Measurements from ENCODE around the gene DCUN1D2.
"Not testable (repeated sequence)": the region's sequence is repeated elsewhere in the genome, so short reads cannot be mapped to it uniquely, and the experiment has no call there.

DCUN1D2 gene

DNA sequence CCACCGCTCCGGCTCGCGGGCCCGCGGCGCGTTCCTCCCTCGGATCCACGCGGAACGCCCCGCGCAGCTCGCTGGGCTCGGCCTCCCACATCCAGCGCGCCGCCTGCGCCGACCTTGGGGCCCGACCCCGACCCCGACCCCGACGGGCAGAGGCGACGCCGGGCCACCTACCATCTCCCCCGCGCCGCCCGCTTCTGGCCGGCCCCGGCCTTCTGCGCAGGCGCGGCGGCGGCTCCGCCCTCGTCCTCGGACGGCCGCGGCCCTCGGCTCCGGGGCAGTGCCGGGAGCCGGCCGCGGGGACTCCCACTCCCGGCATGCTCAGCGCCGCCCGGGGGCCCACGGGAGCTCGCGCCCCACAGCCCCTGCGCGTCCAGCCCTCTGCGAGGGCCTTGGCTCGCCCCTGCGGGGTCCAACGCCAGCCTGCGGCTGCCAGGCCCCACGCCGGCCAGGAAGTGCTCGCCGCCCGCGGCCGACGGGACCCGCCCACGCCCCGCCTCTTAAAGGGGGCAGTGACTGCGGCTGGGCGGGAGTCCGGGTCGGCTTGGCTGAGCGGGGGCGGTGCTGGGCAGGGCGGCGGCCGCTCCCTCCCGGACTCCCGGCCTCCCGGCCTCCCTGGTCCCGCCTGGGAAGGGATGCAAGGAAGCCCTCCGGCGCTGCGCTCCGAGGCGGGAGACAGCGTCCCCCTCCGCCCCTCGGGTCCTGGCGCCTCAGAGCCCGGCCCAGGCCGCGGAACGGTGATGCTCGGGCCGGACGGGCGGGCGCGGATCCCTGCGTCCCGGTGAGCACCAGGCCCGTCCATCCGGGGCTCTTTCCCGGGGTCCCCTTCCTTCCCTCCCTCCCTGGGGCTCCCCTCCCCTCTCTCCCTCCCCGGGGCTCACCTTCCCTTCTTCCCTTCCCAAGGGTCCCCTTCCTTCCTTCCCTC, at the start of gene DCUN1D2:
Gene DCUN1D2 (minus strand): TSS at position 216 of the 922 bp plus-strand sequence. CDS start 42 bp downstream, at position 174.
- peak; percentile 60 for DNase-seq

DNA sequence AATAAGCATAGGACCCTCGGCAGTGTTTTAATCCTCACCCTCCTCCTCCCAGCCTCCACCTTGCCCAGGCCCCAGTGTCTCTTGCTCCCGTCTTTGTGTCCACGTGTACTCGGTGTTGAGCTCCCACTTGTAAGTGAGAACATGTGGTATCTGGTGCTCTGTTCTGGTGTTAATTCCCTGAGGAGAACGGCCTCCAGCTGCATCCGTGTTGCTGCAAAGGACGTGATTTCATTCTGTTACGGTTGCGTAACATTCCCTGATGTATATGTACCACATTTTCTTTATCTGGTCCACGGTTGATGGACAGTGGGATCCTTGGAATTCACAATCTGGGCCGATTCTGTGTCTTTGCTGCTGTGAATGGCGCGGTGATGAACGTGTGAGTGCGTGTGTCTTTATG, 49.3 kb upstream of the DCUN1D2 start:
- DNase-seq: no peak

DNA sequence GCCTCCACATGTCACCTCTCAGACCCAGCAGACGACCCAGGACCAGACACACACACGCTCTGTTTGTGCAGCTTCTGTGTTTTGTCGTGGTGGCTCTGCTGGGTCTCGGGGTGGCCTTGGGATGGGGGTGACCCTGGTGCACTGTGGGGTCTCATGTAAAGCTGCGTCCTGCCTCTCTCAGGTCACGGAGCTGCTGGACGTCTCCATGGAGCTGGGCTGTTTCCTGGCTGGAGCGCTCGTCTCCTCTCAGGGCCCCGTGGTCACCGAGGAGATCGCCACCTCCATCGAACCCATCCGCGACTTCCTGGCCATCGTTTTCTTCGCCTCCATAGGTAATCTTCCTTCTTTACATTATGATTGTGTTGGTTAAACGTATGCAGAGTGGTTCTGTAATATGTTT, 48.7 kb upstream of the DCUN1D2 start:
- no peak for DNase-seq

DNA sequence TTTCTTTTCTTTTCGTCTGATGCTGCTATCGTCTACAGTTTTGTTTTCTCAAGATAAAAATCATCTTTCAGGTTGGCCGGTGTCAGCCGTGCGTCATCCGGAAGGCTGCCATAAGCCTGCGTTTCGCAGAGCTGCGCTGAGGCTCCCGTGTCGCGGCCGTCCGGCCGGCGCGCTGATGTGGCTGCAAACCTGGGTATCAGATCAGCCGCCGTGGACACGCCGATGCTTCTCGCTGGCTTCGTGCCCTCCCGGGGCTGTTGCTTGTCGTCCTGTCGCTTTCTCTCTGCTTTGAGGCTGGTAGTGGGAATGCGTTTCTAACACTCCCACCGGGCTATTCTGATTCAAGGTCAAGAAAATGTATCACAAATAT, 48.2 kb upstream of the DCUN1D2 start:
- DNase-seq: no peak

DNA sequence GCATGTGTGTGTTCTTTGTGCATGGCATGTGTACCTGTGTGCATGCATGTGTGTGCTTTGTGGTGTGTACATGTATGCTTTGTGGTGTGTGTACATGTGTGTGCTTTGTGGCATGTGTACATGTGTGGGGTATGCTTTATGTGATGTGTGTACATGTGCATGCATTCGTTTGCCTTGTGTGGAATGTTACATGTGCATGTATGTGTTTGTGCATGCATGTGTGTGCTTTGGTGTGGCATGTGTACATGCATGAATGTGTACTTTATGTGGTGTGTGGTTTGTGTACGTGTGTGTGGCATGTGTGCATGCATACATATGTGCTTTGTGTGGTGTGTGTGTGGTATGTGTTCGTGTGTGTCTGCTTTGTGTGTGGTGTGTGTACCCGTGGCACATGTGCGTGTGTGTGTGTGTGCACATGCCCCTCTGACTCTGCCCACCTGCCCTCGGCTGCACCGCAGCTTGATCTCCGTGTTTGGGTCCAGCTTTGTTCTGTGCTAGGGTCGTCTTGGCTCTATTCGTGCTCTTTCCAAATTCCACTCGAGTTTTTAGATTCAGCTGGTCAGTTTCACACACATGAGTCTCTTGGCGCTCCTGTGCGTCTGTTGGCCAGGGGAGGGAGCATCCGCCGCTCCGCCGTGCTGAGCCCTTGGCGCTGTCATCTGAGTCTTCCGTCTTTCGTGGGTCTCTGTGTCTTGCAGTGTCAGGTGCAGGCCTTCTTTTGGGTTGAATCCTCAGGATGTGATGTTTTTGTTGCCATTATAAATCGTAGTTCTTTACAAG, 47.6 kb upstream of the DCUN1D2 start:
- no peak for DNase-seq

DNA sequence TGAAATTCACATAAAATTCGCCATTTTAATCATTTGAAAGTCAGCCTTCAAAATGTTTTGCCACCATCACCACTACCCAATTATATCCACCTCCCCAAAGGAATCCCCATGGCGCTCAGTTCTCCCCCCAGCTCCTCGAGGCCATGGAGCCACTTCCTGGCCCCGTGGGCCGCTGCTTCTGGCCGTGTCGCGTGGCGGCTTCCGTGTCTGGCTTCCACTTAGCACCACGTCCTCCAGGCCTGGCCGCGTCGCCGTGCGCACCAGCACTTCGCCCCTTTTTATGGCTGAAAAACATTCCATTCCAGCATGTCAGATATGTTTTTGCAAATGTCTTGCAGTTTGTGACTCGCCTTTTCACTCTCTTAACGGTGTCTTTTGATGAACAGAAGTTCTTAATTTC, 46.7 kb upstream of the DCUN1D2 start:
- DNase-seq: no peak

DNA sequence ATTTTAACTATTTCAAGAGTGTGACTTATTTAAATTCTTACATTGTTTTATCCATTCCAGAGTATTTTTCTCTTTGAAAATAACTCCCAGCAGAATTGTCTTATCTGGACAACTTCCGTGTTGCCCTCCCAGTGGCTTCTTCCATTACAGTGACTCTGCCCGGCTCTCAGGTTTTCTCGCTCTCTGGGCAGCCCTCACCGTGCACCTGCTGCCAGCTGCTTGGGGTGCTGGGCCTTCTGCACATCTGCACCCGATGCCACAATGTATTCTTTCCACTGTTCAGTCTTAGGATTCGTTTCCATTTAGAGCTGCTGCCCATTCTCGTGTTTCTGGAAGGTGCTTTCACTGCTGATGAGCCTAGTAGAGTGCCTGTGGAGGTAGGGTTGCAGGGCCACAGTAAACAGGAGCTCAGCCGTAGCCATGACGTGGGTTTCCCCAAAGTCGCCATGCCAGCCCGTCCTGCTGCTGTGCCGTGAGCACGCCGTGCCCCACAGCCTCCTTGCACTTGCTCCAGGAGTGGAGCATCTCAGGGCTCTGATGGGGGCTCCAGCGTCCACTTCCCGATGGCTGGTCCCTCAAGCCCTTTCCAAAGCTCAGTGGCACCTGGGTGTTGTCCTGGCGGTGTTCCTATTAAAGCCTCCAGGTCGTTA, 46.1 kb upstream of the DCUN1D2 start:
- DNase-seq: no peak

DNA sequence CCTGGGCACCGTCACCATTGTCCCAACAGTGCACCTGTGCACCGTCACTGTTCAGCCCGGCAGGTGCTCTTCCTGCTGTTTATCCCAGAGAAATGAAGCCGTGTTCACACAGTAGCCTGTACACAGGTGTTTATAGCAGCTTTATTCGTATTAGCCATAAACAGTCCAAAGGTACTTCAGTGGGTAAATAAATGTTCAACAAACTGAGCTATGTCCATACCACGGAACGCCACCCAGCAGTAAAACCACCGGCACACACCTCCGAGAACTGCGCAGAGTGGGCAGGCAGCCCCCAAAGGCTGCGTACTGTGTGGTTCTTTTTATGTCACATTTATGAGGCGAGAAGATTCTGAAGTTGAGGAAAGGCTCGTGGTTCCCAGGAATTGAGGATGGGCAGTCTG, 44.9 kb upstream of the DCUN1D2 start:
- no peak for DNase-seq

DNA sequence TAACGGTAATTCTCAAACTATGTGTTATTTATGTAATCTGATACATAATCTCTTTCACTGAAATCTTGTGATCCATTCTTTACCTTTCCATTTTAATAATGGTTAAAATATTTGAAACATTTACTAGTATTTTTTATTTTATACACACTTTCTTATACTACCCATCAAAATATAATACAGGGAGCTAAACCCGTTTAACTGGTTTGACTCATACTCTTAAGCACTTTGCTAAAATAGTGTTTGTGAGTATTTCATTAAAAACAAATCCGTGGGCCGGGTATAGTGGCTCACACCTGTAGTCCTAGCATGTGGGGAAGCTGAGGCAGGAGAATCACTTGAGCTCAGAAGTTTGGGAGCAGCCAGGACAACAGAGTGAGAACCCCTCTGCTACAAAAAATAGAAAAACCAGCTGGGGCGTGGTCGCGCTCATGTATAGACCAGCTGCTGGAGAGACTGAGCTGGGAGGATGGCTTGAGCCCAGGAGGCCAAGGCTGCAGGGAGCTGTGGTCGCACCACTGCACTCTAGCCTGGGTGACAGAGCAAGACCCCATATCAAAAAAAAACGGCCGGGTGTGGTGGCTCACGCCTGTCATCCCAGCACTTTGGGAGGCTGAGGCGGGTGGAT, 43.8 kb upstream of the DCUN1D2 start:
- no peak for DNase-seq

DNA sequence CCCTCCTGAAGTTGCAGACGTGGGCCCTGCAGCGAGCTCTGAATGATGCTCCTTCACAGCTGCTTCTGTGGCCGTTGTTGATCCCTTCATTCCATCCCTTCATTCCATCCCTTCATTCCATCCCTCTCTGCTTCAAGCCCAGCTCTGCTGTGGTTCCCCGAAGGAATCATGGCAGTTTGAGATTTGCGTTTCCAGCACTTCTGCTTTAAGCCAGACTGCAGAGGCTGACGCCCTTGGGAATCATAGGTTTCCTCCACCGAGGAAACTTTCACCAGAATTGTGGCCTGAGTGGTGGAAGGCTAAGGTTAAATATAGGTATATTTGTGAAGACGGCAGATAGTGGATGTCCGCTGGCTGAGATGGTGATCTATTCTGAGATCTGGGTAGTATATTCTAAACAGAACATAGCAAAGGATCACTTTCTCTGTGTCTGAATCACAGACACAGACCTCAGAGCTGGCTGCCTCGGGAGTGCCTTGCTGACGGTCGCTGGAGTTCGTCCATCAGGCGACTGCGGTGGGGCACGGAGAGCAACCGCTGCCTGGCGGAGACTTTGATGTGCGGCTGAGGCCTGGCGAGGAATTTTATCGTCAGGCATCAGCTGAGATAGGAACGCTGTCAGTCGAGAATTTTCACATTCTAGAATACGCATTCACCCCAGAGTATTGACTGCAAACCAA, 42.8 kb upstream of the DCUN1D2 start:
- no peak for DNase-seq

DNA sequence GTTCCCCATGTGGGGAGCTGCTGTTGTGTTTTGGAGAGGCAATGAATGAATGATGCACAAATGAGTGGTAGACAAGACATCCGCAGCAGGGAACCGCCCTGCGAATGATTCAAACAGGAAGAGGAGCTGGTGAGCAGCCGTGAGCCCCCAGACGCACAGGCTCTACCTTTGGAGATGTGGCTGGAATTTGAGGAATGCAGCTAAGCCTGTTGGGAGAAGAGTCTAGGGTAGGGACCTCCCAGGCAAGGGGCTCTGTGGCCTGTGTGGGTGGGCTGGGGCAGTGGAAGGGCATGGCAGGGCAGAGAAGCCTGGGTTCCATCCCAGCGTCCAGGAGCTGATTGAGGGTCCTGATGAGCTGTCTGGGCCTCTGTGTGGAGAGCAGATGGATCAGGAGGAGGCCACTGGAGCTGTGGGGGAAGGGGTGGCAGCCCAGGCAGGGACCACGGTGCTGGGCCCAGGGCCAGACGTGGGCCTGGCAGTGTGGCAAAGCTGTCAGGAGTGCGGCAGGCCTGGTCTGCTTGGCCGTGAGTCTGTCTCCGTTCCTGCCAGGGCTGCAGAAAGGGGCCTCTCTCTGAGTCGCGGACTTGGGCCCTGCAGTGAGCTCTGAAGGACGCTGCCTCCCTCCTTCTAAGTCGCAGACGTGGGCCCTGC, 41.8 kb upstream of the DCUN1D2 start:
- no peak for DNase-seq

DNA sequence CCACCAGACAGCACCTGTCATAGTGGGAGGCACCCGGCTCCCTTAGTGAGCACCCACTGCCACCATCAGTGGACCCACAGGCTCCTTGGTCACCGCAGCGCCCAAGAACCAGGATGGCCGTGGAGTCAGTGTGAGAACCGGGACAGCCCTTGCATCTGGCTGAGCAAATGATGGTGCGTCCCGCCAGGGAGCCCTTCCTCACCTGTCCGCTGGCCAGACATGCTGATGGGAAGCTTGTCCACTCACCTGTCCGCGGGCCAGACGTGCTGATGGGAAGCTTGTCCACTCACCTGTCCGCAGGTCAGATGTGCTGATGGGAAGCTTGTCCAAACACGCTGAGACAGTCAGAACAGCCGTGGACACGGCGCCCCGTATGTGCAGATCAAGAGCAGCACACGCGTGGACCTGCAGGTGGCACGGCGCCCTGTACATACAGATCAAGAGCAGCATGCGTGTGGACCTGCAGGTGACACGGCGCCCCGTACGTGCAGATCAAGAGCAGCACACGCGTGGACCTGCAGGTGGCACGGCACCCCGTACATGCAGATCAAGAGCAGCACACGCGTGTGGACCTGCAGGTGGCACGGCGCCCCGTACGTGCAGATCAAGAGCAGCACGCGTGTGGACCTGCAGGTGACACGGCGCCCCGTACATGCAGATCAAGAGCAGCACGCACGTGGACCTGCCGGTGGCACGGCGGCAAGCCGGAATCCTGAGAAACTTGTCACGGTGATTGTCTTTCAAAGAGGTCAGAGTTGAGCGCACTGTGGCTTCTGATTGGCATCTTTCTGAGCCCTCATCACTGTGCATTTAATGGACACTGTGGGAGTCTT, 40.7 kb upstream of the DCUN1D2 start:
- DNase-seq: no peak

DNA sequence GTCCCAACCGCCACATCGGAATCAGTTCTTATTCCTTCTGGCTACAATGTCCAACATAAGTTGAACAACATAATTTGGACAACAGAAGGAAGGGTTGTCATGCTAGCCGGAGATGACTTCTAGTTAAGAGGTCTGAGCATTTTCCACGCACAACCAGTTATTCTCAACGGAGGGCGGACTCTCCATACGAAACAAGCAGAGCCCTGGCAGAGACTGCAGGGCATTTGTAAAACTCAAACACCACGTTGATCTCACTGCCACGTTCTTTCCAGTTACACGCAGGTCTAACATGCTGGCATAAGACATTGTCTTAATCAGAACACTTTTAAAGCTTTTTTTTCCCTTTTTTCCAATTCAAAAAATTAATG, 38.3 kb upstream of the DCUN1D2 start:
- no peak for DNase-seq

DNA sequence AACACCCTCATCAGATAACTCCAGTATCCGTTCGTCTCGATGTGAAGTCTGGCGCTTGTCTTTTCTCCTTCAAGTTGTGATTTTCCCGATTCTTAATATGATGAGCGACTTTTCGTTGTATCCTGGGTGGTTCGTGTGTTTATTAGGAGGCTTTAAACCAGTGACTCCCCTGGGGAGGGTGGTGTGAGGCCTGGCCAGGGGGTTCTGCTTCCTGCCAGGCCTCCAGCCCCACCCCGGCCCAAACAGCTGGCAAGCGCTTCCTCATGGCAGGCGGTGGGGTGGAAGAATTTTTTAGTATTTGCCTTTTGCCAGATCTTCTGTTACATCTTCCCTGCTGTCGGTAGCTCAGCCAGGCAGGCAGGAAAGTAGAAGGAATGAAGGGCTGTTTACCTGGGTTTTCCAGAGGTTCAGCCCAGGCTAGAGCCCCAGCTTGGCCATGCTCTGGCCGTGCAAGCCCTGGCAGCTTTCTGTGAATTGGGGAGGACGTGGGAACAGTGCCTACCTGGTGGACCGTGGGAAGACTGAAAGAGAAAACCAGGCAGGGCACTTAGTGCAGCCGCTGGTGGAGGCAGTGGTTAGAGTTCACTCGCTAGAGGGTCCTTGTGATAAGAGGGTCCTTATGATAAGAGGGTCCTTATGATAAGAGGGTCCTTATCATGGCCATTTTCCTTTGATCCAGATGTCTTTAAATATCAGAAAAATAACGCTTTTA, 37.7 kb upstream of the DCUN1D2 start:
- no peak for DNase-seq

DNA sequence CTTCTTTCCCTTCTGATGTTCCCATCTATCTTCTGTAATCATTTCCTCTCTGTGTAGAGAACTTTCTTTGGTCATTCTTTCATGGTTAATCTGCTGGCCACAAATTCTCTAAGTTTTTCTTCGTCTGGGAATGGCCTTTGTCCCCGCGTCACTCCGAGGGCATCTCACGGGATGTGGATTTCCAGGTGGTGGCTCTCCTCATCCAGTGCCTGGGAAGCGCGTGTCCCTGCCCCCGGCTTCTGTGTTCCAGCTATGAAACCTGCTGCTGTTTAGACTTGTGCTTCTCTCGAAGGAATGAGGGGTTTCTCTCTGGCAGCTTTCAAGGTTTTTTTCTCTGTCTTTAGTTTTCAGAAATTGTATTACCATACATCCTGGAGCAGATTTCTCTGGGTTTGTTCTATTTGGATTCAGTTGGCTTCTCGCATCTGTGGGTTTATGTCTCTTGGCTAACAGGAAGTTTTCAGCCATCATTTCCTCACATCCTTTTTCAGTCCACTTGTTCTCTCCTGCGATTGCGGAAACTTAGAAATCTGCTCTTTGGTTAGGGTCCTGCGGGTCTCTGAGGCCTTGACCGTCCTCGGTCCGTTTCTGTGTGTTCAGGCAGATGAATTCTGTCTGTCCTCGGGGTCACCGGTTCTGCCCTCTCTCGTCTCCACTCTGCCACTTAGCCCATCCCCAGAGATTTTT, 36.9 kb upstream of the DCUN1D2 start:
- DNase-seq: no peak

DNA sequence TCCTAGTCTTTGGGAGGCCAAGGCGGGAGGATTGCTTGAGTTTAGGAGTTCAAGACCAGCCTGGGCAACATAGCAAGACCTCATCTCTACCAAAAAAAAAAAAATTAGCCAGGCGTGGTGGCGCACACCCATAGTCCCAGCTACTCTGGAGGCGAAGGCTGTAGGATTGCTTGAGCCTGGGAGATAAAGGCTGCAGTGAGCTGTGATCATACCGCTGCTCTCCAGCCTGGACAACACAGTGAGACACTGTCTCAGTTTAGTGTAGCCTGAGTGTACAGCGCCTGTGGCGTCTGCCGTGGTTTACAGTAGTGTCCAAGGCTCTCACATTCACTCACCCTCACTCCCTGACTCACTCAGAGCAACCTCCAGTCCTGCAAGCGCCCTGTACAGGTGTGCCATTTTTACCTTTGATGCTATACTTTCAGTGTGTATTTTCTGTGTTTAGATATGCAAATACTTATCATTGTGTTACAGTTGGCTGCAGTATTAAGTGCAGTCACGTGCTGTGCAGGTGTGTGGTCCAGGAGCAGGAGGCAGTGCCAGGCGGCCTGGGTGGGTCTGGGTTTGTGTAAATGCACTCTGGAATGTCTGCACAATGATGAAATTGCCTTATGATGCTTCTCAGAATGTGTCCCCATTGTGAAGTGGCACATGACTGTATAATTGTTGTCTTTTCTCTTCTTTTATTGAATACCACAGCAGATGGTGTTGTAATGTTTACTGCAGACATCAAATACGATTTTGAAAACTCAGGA, 36.1 kb upstream of the DCUN1D2 start:
- DNase-seq: no peak

DNA sequence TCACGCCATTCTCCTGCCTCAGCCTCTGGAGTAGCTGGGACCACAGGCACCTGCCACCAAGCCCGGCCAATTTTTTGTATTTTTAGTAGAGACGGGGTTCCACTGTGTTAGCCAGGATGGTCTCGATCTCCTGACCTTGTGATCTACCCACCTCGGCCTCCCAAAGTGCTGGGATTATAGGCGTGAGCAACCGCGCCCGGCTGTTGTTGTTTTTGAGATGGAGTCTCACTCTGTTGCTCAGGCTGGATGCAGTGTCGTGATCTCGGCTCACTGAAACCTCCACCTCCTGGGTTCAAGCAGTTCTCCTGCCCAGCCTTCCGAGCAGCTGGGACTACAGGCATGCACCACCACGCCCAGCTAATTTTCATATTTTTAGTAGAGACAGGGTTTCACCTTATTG, 31.9 kb upstream of the DCUN1D2 start:
- not testable (repeated sequence) for DNase-seq

DNA sequence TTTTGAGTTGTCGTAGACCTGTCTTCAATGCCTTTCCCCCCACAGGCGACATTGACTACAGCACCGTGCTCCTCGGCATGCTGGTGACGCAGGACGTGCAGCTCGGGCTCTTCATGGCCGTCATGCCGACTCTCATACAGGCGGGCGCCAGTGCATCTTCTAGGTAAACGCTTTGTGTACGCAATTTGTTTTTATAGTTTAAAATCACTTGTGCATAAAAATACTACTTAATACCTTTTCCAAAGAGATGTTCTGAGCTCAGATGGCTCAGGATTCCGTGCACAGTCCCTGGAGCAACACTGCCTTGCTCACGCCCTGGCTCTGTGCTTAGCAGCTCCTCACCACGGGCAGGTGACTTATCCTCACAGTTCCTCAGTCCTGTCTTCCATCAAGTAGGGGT, 30.1 kb upstream of the DCUN1D2 start:
- no peak for DNase-seq

DNA sequence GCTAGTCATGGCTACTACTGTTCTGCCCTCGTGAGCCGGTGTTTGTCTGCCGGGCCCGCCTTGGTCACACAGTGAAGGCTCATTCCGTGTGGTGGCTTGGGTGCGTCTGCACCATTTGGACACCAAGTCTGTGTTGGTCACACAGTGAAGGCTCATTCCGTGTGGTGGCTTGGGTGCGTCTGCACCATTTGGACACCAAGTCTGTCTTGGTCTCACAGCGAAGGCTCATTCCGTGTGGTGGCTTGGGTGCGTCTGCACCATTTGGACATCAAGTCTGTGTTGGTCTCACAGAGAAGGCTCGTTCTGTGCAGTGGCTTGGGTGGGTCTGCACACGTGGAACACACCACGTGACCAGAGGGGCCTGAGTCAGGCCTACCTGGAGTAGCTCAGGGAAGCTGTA, 29.0 kb upstream of the DCUN1D2 start:
- no peak for DNase-seq

All from activated CD4-positive, alpha-beta T cell treated with anti-CD3 and anti-CD28 coated beads, Interleukin-2, amount 50 U/mL, for 1 hour (primary cell).